Sigmoid colon (tissue), 7 donors: ENCODE measurements around the gene KLHL26. TPM values are rescaled to one million over a fixed set of nuclear protein-coding genes. Genes with fewer than 3 reads are reported as not detected.

Experiments used
- DNase-seq: peaks from one replicate; pipeline ENCODE4 v3.0.0-alpha.2; 2019
- H3K27ac ChIP-seq, 4 donors: fragments of 200-600 bp; sonication (generic); one replicate each; pipeline ENCODE4 v1.5.1; 2016 to 2019; ENCODE audit warnings: mild to moderate bottlenecking in 1 of 4
- H3K27me3 ChIP-seq, 3 donors: fragments of 200-600 bp; sonication (generic); one replicate each; pipeline ENCODE4 v1.5.1; 2019; ENCODE audit warnings: mild to moderate bottlenecking in 1 of 3
- H3K36me3 ChIP-seq, 4 donors: fragments of 200-600 bp; sonication (generic); one replicate each; pipeline ENCODE4 v1.5.1; 2016 to 2019
- H3K4me1 ChIP-seq, 4 donors: fragments of 200-600 bp; sonication (generic); one replicate each; pipeline ENCODE4 v1.5.1; 2017 to 2019
- H3K4me3 ChIP-seq, 4 donors: fragments of 200-600 bp; sonication (generic); one replicate each; pipeline ENCODE4 v1.5.1; 2017 to 2019; ENCODE audit warnings: mild to moderate bottlenecking in 2 of 4, moderate library complexity in 1 of 4
- H3K9me3 ChIP-seq, 4 donors: fragments of 200-600 bp in 3 of 4; sonication (generic) in 3 of 4; one replicate each; pipeline versions ENCODE4 v1.5.1 to v1.6.1; 2013 to 2019
- CTCF ChIP-seq, 4 experiments: fragments of 450-650 bp in 3 of 4; fragments of 200-600 bp in 1 of 4; IDR thresholded peaks; one replicate each; pipeline ENCODE4 v1.5.1; 2016 to 2019; ENCODE audit warnings: antibody characterized with exemption in 4 of 4, mild to moderate bottlenecking in 3 of 4, moderate library complexity in 2 of 4
- EP300 ChIP-seq, 4 donors: sonication (generic); formaldehyde crosslinking; IDR thresholded peaks; one replicate each; pipeline ENCODE4 v1.6.1; 2017; ENCODE audit warnings: antibody characterized with exemption in 4 of 4
- POLR2A ChIP-seq, 2 donors: fragments of 450-650 bp; IDR thresholded peaks; one replicate each; pipeline ENCODE4 v1.6.1; 2016; ENCODE audit warnings: antibody characterized with exemption in 2 of 2, mild to moderate bottlenecking in 2 of 2, moderate library complexity in 2 of 2
- POLR2AphosphoS5 ChIP-seq, 4 donors: sonication (generic); formaldehyde crosslinking; IDR thresholded peaks; one replicate each; pipeline ENCODE4 v1.6.1; 2017; ENCODE audit warnings: antibody characterized with exemption in 4 of 4
- WGBS, 2 donors: extraction: QIAGEN DNeasy Blood & Tissue Kit; methylation state at CpG; one replicate each; pipeline ENCODE4 v1.1.7; 2013; 5-methylcytosine and 5-hydroxymethylcytosine counted together
- intact Hi-C: fragments of 100-400 bp; cut with DNase I; formaldehyde crosslinking; loops from one replicate; pipeline ENCODE4 v1.15.1; 2023
- polyA plus RNA-seq, 3 donors: library from polyadenylated mRNA; stranded (reverse); fragments of 200-250 nt; gene quantifications; one replicate each; pipeline ENCODE4 v1.2.3, GENCODE V29; 2013
- total RNA-seq, 4 donors: library from RNA; depleted of rRNA; stranded (reverse); fragments of >200 nt; gene quantifications; one replicate each; pipeline ENCODE4 v1.1.0, GENCODE V29; 2016
- donor health status: healthy with polysubstance abuse.
- donor health status: Bipolar disorder and iron deficiency.
- donor health status: healthy.

KLHL26 gene
- total and polyA plus RNA-seq, 7 donors: 1.6 to 8.3 (median 4.8) TPM

- H3K36me3 ChIP-seq: no peaks in the 10 kb centered on the region
- intact Hi-C loops: loop anchor here (10.0 kb wide), 1 partner anchor 186 kb away; no protein-coding TSS in a partner anchor
- H3K4me1 ChIP-seq: peaks cover 0 to 43% (median 40%) of the 10 kb centered on the region in 4 donors
- no peak overlapping the region for H3K4me3 ChIP-seq
- H3K9me3 ChIP-seq: no peaks in the 10 kb centered on the region
- H3K27ac ChIP-seq: peak overlapping the region; percentile 81 to 89 (median 86)
- H3K27me3 ChIP-seq: no peaks in the 10 kb centered on the region
- TF ChIP-seq POLR2A (IDR thresholded peaks at IDR 0.05) (no peak), CTCF (IDR thresholded peaks at IDR 0.05) (no peak), EP300 (IDR thresholded peaks at IDR 0.05) (no peak), POLR2AphosphoS5 (IDR thresholded peaks at IDR 0.05) (no peak)
- DNase-seq: no peak
- 89 to 91% methylated on average over 1 of the region's 1 CpG for WGBS, 2 donors
Measured at GRCh38 chr19:18651300-18651699, 14.5 kb downstream of the KLHL26 start.

GRCh38 chr19:18651733-18652132, 14.9 kb downstream of the KLHL26 start:
- H3K27me3 ChIP-seq: no peaks in the 10 kb centered on the region
- H3K4me1 ChIP-seq: peaks cover 0 to 43% (median 40%) of the 10 kb centered on the region in 4 donors
- WGBS, 2 donors: 92 to 93% methylated on average over 6 of the region's 6 CpGs

GRCh38 chr19:18653853-18654252, 17.0 kb downstream of the KLHL26 start:
- Histone ChIP-seq H3K4me1 (peaks cover 0 to 52% (median 44%) of the 10 kb centered on the region in 4 donors), H3K27me3 (no peaks in the 10 kb centered on the region), H3K9me3 (no peaks in the 10 kb centered on the region), H3K27ac (no peak overlapping the region), H3K4me3 (no peak overlapping the region), H3K36me3 (no peaks in the 10 kb centered on the region)
- WGBS, 2 donors: 92 to 96% methylated on average over 1 of the region's 1 CpG
- no peak for TF ChIP-seq EP300 (IDR thresholded peaks at IDR 0.05)
- no peak for TF ChIP-seq CTCF (IDR thresholded peaks at IDR 0.05)
- no peak for TF ChIP-seq POLR2A (IDR thresholded peaks at IDR 0.05)
- no peak for TF ChIP-seq POLR2AphosphoS5 (IDR thresholded peaks at IDR 0.05)
- intact Hi-C loops: loop anchor here (10.0 kb wide), 1 partner anchor 189 kb away; no protein-coding TSS in a partner anchor
- no peak for DNase-seq

More at GRCh38 chr19:18651733-18652132, 14.9 kb downstream of the KLHL26 start:
- no peak overlapping the region for H3K4me3 ChIP-seq
- peak overlapping the region; percentile 81 to 89 (median 86) for H3K27ac ChIP-seq
- intact Hi-C loops: loop anchor here (10.0 kb wide), 1 partner anchor 187 kb away; no protein-coding TSS in a partner anchor
- no peak for DNase-seq
- TF ChIP-seq POLR2AphosphoS5 (IDR thresholded peaks at IDR 0.05) (no peak), POLR2A (IDR thresholded peaks at IDR 0.05) (no peak), CTCF (IDR thresholded peaks at IDR 0.05) (no peak), EP300 (IDR thresholded peaks at IDR 0.05) (no peak)
- H3K36me3 ChIP-seq: no peaks in the 10 kb centered on the region
- H3K9me3 ChIP-seq: no peaks in the 10 kb centered on the region

GRCh38 chr19:18654469-18654868, 17.6 kb downstream of the KLHL26 start:
- Histone ChIP-seq H3K4me1 (peaks cover 0 to 51% (median 42%) of the 10 kb centered on the region in 4 donors), H3K9me3 (no peaks in the 10 kb centered on the region), H3K4me3 (no peak overlapping the region), H3K27ac (no peak overlapping the region), H3K36me3 (no peaks in the 10 kb centered on the region), H3K27me3 (no peaks in the 10 kb centered on the region)
- DNase-seq: no peak
- 95 to 97% methylated on average over 7 of the region's 7 CpGs for WGBS, 2 donors
- TF ChIP-seq CTCF (IDR thresholded peaks at IDR 0.05) (no peak), POLR2A (IDR thresholded peaks at IDR 0.05) (no peak)
- intact Hi-C loops: loop anchor here (10.0 kb wide), 1 partner anchor 190 kb away; no protein-coding TSS in a partner anchor
